IPS-18c (cell line): ENCODE results near the gene NR2F1-AS1.
"Not testable (repeated sequence)": the region's sequence is repeated elsewhere in the genome, so short reads cannot be mapped to it uniquely, and the experiment has no call there.

Source experiments
- H3K4me3 ChIP-seq: 2 replicates; pipeline ENCODE4 v1.7.0; 2013; ENCODE audit warnings: low read depth, mild to moderate bottlenecking, low read length, moderate library complexity; ENCODE audit not compliant: insufficient read depth
- H3K9me3 ChIP-seq: one replicate; pipeline ENCODE4 v1.6.1; 2013; ENCODE audit warnings: mild to moderate bottlenecking, low read length, moderate library complexity; ENCODE audit not compliant: control insufficient read depth, insufficient read depth

Gene NR2F1-AS1

DNA sequence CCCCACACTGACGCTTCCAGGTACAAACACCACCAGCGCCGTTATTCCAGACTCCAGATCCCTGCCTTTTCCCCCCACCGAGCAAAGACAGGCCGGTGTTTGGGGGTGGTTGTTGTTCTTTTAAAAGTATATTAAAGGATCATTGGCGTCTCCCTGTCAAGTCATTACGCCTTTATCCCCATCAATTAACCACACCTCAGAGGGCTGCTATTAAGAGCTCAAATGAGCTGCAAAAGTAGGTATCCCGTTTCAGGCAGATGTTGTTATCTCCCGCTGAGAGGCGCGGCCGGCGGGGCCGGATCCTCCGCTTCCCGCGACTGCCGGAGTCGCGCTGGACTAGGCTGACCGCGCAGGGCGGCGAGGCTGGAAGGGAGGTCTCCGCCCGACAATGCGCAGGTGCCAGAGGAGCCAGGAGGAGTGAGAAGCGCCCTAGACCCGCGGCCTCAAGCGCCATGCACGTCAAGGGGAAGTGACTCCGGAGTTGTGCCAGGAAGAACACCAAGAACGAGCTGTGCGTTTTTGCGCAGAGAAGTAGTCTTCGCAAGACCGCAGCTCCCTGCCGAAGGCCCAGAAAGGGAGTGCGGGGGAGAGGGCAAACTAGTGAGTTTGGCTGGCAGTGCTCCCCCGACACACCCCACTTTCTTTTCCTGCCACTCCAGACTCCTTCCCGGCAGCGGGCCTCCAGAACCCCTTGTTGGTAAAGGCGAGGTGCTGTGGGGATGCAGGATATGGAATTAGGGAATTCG, 8.2 kb downstream of the NR2F1-AS1 start:
- peak overlapping the region; percentile 43; the same call in 1 of the 2 replicates for H3K4me3 ChIP-seq

DNA sequence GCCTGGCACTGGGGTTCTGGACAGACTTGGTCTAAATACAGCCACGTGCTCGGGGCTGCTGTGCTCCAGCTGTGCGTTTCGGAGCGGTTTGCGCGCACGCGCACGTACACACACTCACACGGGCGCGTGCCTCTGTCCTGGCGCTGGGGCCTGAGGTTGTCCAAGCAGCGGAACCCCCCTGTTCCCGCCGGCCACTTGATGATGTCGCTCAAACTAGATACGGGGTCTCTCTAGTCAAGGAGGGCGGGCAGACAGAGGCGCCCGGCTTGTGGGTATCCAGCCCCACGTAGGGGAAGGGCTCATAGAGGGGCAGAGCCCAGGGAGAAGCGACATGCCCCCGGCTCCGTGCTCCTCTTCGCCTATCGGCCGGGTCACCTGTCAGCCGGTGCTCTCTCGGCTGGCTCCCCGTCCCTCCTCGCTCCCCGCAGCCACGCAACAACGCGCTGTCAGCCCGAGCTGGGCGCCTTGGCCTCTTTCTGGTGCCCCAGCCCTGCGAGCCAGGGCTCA, 8.9 kb downstream of the NR2F1-AS1 start:
- H3K4me3 ChIP-seq: peak overlapping the region; percentile 43; the same call in 1 of the 2 replicates

More for the DNA sequence above, 8.2 kb downstream of the NR2F1-AS1 start:
- peaks cover 2% of the 10 kb centered on the region for H3K9me3 ChIP-seq

DNA sequence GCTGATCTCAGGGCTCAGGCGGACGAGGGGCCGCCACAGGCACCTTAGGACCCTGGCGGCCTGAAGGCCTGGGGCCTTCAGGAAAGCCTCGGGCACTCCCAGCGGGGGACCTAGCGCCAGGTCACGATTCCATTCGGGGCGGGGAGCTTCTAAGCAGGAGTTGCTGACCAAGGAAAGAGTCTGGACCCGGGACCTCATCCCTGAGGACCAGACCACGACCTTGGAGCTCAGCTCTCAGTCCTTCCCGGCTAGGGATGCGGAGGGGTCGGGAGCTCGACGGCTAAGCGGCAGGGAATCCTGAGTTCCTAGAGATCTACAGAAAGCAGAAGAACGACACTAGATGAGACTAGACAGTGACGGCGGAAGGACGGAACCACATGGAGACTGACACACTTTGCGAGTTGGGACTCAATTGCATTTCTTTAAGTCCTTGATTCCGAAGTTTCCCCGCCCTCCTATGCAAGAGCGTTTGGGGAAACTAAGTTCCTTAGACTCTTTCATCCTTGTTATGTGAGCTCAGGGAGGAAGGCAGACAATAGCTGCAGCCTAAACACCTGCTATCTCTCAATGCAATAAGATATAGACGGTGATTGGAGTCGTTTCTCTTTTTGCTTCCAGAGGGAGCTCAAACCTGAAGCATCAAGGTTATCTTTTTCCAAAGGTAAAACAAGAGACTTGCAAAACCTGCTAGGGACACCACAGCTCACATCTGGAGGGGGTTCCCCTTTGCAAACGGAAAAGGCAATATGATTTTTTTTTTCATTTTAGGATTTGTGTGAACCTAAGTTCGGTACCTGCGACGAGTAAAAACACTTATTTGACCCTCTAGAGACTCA, 9.7 kb downstream of the NR2F1-AS1 start:
- peaks cover 2% of the 10 kb centered on the region for H3K9me3 ChIP-seq
- peak overlapping the region; percentile 43; the same call in 1 of the 2 replicates for H3K4me3 ChIP-seq

More for the DNA sequence above, 8.9 kb downstream of the NR2F1-AS1 start:
- H3K9me3 ChIP-seq: peaks cover 2% of the 10 kb centered on the region

DNA sequence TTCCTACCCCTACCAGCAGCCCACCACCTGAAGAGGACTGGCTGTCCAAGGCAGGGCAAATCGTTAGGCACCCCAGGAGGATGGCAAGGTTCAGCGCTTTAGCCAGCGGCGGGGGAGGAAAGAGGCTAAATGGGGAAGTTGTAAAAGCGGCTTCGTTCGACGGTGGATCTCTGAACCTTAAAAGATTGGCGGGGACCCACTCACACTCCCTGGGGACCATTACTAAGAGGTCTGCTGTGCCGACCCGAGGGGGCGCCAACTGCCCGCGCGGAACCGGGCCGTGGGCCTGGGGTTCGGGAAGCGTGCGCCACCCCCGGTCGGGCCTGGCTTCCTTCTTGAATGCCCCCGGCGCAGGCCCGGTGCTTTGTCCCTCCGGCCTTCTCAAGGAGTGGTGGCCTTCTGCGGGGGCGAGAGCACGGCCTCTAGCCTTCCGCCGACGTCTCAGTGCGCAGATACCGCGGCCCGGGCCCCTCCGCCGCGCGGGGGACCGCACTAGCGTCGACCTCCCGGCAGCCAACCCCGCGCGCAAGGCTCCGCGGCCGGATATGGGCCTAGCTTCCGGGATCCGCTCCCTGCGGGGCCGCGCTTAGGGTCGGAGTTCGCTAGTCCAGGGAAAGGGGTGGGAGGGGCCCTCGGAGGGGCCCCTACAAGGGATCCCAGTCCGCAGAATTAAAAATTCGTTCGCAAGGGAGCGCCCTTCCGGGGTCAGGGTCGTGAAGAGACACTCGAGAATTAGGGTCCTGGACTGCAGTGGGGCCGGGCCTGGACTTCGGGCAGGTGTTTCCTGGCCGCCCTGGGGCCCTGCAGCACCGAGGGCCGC, 10.5 kb downstream of the NR2F1-AS1 start:
- Histone ChIP-seq H3K4me3 (peak overlapping the region; percentile 38), H3K9me3 (peaks cover 2% of the 10 kb centered on the region)

DNA sequence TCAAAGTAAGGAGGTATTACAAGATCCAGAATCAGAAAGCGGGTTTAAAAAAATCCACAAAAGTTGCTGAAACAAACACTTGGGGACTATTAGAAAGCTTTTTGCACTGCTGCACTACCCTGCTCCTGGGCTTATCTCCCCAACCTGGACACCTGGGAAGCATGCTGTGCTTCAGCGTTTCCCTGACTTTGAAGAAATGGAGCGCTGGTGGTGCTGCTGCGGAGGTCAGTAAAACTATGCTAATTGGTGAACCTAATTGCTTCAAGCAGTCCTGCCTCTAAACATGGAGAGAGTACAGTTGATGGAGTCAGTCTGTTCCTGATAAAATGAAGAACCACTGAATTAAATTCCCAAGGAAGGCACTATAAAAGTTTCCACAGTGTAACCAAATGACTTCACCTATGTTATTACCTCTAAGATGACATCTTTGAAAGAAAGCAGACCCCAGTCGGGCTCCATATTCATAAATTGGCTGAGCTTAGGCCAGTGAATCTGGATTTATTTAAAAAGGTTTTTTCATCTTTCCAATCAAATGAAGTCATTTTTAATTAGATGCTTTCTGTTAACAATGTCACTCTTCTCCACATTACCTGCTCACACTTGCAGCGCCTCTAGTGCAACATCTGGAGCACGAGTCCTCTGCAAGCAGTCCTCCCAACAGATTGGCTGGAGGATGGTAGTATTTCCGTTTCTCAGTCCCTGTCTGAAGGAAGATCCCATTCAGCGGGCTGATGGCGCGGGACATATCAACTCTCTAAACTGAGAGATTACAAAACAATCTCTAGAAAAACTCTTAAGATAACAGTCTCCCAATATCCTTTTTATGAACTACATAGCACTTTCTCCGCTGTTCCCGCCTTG, 11.5 kb downstream of the NR2F1-AS1 start:
- peak overlapping the region; percentile 38 for H3K4me3 ChIP-seq

DNA sequence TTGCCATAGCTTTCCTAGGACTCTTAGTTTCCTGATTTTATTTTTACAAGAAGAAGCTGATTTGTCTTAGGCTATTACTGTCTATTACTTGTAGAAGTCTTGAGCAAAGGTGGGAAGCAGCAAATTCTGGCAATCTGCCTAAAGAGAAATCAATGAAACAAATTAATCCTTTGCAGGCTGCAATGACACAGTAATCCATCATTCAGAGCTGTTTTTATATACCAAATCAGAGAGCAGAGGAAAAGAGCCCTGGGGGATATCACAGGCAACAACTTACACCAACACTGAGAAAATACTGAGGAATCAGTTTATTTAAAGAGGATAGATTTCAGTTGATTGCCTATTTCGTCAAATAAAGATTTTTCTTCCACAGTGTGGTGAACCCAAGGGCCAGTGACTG, 13.6 kb downstream of the NR2F1-AS1 start:
- Histone ChIP-seq H3K4me3 (no peak overlapping the region), H3K9me3 (peaks cover 2% of the 10 kb centered on the region)

More for the DNA sequence above, 11.5 kb downstream of the NR2F1-AS1 start:
- peaks cover 2% of the 10 kb centered on the region for H3K9me3 ChIP-seq

DNA sequence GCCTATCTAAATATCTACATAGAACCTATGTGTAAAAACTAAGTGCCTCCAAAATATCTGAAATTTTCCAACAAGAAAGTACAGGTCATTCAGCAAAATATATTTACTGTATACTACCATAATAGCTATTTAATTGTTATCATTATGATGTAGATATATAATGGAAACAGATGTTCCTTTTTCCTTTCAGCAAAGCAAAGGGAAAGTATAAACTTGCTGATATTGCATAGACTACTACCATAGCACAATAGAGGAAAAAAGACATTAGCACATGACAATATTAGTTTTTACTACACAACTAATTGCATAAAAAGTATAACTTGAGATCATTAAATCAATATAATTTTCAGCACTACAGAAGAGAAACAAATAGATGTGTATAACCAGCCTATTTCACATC, 14.9 kb downstream of the NR2F1-AS1 start:
- Histone ChIP-seq H3K4me3 (no peak overlapping the region), H3K9me3 (no peaks in the 10 kb centered on the region)

DNA sequence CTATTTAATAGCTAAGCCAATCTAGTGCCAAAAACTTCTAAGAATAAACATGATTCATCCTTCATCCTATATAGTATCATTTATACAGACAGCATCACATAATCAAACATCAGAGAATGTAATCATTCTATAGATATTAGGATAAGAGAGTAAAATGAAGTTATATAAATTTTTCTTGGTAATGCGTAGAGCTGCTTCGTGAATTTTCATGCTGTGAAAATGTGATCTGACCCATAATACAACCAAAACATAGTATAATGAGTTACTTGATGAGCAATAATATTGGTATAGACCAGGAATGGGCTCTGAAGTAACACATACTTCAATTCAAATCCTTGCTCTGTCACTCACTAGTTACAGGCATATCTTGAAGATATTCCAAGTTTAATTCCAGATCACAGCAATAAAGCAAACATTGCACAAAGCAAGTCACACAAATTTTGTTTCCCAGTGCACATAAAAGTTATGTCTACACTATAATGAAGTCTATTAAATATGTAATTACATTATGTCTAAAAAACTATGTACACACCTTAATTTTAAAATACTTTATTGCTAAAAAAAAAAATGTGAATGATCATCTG, 23.9 kb downstream of the NR2F1-AS1 start:
- Histone ChIP-seq H3K9me3 (no peaks in the 10 kb centered on the region), H3K4me3 (no peak overlapping the region)

DNA sequence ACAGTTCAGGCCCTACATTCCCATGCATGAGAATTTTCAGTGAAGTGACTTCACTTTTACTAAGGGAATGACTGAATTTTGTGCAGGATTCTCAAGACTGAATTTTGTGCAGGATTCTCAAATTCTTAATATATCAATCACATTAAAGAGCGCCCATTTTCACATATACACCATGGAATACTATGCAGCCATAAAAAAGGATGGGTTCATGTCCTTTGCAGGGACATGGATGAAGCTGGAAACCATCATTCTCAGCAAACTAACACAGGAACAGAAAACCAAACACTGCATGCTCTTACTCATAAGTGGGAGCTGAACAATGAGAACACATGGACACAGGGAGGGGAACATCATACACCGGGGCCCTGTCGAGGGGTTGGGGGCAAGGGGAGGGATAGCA, 31.4 kb downstream of the NR2F1-AS1 start:
- not testable (repeated sequence) for H3K9me3 ChIP-seq, H3K4me3 ChIP-seq

DNA sequence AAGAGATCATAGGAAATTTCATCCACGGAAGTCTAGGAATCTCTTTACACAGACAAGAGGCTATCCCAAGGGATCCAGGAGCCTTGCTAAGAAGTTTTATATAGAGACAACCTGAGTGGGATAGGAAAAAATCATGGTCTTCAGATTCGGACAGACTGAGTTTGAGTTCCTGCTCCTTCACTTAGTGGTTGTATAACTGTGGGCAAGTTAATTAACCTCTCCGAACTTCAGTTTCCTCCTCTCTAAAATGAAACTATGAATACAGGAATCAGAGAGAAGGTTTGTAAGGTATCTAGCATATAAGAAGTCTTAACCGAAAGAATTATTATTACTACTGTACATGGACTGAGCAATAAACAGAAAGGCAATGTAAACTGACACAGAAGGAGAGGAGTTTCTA, 35.1 kb downstream of the NR2F1-AS1 start:
- no peak overlapping the region for H3K4me3 ChIP-seq
- no peaks in the 10 kb centered on the region for H3K9me3 ChIP-seq

DNA sequence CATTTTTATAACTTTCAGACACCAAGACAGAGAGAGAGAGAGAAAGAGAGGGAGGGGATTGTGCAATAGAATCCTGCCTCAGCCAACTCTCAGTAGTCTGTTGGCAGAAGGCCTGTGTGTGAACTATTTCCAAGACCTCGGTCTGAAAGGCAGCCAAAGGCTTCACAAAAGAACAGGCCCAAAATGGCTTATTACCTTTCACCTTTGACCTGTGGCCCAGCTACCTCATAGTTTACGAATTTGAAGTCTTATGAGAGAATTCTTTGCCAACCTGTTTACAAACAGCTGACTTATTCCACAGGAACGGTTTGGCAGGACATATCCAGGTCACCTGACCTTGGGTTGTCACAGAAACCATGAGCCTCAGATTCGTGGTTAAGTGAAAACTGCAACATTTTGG, 48.6 kb downstream of the NR2F1-AS1 start:
- H3K4me3 ChIP-seq: no peak overlapping the region

DNA sequence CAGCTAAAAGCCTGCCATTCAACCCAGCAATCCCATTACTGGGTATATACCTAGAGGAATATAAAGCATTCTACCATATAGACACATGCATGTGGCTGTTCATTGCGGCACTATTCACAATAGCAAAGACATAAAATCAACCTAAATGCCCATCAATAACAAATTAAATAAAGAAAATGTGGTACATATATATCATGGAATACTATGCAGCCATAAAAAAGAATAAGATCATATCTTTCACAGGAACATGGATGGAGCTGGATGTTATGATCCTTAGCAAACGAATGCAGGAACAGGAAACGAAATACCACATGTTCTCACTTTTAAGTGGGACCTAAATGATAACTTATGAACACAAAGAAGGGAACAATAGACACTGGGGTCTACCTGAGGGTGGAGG, 59.2 kb downstream of the NR2F1-AS1 start:
- H3K9me3 ChIP-seq: peaks cover 10% of the 10 kb centered on the region
- H3K4me3 ChIP-seq: not testable (repeated sequence)

More for the DNA sequence above, 48.6 kb downstream of the NR2F1-AS1 start:
- no peaks in the 10 kb centered on the region for H3K9me3 ChIP-seq

DNA sequence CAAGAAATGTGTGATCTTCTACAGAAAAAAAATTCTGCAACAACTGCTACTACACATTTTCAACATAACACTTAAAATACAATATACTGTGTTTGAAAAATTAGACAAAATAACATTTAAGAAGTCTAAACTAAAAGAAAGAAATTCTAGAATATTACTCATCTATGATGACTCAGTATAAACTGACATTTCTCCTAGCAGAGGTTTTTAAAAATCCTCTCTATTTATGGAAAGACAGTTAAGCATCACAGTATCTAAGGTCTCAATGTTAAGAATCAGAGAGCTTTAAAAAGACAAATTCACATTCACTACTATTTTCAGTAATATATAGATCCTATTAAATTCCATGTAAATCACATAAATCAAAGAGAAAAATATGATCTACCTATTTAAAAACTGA, 61.3 kb downstream of the NR2F1-AS1 start:
- peaks cover 10% of the 10 kb centered on the region for H3K9me3 ChIP-seq
- no peak overlapping the region for H3K4me3 ChIP-seq

DNA sequence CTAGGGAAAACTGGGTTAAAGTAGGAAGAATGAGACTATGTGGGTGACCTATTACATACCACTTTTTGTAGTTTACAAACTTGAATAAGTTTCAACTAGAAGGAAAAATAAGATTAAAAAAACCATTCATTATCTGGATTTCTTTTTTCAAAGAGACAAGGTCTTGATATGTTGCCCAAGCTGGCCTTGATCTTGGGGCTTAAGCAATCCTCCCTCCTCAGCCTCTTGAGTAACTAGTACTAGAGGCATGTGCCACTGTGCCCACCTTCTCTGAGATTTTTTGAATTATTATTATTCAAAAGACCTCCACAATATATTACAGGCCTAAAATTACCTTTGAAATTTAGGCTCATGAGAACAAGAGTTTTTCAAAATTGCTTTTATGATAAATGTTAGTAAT, 63.2 kb downstream of the NR2F1-AS1 start:
- H3K9me3 ChIP-seq: peaks cover under 1% of the 10 kb centered on the region

DNA sequence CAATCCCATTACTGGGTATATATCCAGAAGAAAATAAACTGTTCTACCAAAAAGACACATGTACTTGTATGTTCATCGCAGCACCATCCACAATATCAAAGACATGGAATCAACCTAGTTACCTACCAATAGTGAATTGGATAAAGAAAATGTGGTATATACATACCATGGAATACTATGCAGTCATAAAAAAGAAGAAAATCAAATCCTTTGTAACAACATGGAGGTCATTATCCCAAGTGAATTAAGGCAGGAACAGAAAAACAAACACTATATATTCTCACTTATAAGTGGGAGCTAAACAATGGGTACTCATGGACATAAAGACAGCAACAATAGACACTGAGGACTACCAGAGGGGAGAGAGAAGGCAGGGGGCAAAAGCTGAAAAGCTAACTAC, 67.7 kb downstream of the NR2F1-AS1 start:
- Histone ChIP-seq H3K9me3 (no peaks in the 10 kb centered on the region), H3K4me3 (no peak overlapping the region)

More for the DNA sequence above, 63.2 kb downstream of the NR2F1-AS1 start:
- H3K4me3 ChIP-seq: no peak overlapping the region

DNA sequence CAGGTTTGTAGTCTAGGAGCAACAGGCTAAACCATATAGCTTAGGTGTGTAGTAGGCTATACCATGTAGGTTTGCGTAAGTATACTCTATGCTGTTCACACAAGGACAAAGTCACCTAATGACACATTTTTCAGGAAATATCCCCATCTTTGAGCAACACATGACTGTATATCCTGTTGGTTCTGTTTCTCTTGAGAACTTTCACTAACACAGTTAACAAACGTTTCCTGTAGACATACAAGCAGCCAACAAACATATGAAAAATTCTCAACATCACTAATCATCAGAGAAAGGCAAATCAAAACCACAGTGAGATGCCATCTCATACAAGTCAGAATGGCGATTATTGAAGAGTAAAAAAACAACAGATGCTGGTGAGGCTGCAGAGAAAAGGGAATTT, 68.2 kb downstream of the NR2F1-AS1 start:
- Histone ChIP-seq H3K4me3 (no peak overlapping the region), H3K9me3 (no peaks in the 10 kb centered on the region)
